Vagina (tissue), 2 donors: ENCODE measurements around the gene VMP1. TPM values are rescaled to one million over a fixed set of nuclear protein-coding genes. Genes with fewer than 3 reads are reported as not detected.
"Not testable (repeated sequence)": the region's sequence is repeated elsewhere in the genome, so short reads cannot be mapped to it uniquely, and the experiment has no call there.

Source experiments
- DNase-seq, 2 donors: peaks; one replicate each; pipeline ENCODE4 v3.0.0-alpha.2; 2017; ENCODE audit errors: extremely low spot score in 2 of 2
- H3K27ac ChIP-seq: fragments of 200-600 bp; sonication (generic); one replicate; pipeline ENCODE4 v1.5.1; 2019
- H3K27me3 ChIP-seq: fragments of 200-600 bp; sonication (generic); one replicate; pipeline ENCODE4 v1.5.1; 2019
- H3K36me3 ChIP-seq, 2 donors: fragments of 200-600 bp; sonication (generic); one replicate each; pipeline ENCODE4 v1.5.1; 2017 to 2019
- H3K4me1 ChIP-seq: fragments of 200-600 bp; sonication (generic); one replicate; pipeline ENCODE4 v1.5.1; 2019
- H3K4me3 ChIP-seq, 2 donors: fragments of 200-600 bp; sonication (generic); 1 replicate in 1 of 2; 2 replicates in 1 of 2; pipeline ENCODE4 v1.5.1; 2016 to 2019
- H3K9me3 ChIP-seq: fragments of 200-600 bp; sonication (generic); one replicate; pipeline ENCODE4 v1.5.1; 2019
- CTCF ChIP-seq, 3 experiments: fragments of 450-650 bp in 2 of 3; fragments of 200-600 bp in 1 of 3; sonication (generic) in 1 of 3; IDR thresholded peaks; one replicate each; pipeline ENCODE4 v1.5.1; 2017 to 2019; ENCODE audit warnings: antibody characterized with exemption in 3 of 3, mild to moderate bottlenecking in 2 of 3, moderate library complexity in 2 of 3
- POLR2A ChIP-seq, 2 donors: fragments of 450-650 bp; IDR thresholded peaks; one replicate each; pipeline ENCODE4 v1.6.1; 2017; ENCODE audit warnings: antibody characterized with exemption in 2 of 2, mild to moderate bottlenecking in 2 of 2, moderate library complexity in 2 of 2
- POLR2AphosphoS5 ChIP-seq, 2 donors: sonication (generic); formaldehyde crosslinking; IDR thresholded peaks; one replicate each; pipeline ENCODE4 v1.9.0; 2017; ENCODE audit warnings: antibody characterized with exemption in 2 of 2, mild to moderate bottlenecking in 2 of 2, low read depth in 1 of 2; ENCODE audit not compliant: insufficient read depth in 1 of 2
- intact Hi-C: fragments of 100-400 bp; cut with DNase I; formaldehyde crosslinking; loops from one replicate; pipeline ENCODE4 v1.15.1; 2023
- total RNA-seq: library from RNA; depleted of rRNA; stranded (reverse); fragments of >200 nt; gene quantifications from one replicate; pipeline ENCODE4 v1.2.3, GENCODE V29; 2016

The VMP1 gene
- total RNA-seq, 1 donor from 2014 or later = 380 TPM

DNA sequence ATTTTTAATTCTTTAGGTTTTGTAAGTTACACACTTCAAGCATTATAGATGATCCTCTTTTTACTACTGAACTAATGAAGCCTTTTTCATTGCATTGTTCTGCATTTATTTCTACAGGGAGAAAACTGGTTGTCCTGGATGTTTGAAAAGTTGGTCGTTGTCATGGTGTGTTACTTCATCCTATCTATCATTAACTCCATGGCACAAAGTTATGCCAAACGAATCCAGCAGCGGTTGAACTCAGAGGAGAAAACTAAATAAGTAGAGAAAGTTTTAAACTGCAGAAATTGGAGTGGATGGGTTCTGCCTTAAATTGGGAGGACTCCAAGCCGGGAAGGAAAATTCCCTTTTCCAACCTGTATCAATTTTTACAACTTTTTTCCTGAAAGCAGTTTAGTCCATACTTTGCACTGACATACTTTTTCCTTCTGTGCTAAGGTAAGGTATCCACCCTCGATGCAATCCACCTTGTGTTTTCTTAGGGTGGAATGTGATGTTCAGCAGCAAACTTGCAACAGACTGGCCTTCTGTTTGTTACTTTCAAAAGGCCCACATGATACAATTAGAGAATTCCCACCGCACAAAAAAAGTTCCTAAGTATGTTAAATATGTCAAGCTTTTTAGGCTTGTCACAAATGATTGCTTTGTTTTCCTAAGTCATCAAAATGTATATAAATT lies 132.3 kb downstream of the VMP1 start:
- peak overlapping the region; percentile 64 to 80 for H3K4me3 ChIP-seq
- peak in 1 of 2 donors; percentile 4 for TF ChIP-seq POLR2AphosphoS5 (IDR thresholded peaks at IDR 0.05; ENCODE audit: insufficient read depth in 1 of 2, low read depth in 1 of 2)
- no peak for TF ChIP-seq POLR2A (IDR thresholded peaks at IDR 0.05)
- TF ChIP-seq CTCF (IDR thresholded peaks at IDR 0.05) = no peak
- intact Hi-C loops = loop anchor here (5.0 kb wide), 1 partner anchor 87 kb away; no protein-coding TSS in a partner anchor
- peak overlapping the region; percentile 99 for H3K27ac ChIP-seq
- DNase-seq = no peak
- peaks cover 0 to 14% of the 10 kb centered on the region in 2 donors for H3K36me3 ChIP-seq
- no peaks in the 10 kb centered on the region for H3K27me3 ChIP-seq
- peaks cover 52% of the 10 kb centered on the region for H3K4me1 ChIP-seq
- H3K9me3 ChIP-seq = no peaks in the 10 kb centered on the region

DNA sequence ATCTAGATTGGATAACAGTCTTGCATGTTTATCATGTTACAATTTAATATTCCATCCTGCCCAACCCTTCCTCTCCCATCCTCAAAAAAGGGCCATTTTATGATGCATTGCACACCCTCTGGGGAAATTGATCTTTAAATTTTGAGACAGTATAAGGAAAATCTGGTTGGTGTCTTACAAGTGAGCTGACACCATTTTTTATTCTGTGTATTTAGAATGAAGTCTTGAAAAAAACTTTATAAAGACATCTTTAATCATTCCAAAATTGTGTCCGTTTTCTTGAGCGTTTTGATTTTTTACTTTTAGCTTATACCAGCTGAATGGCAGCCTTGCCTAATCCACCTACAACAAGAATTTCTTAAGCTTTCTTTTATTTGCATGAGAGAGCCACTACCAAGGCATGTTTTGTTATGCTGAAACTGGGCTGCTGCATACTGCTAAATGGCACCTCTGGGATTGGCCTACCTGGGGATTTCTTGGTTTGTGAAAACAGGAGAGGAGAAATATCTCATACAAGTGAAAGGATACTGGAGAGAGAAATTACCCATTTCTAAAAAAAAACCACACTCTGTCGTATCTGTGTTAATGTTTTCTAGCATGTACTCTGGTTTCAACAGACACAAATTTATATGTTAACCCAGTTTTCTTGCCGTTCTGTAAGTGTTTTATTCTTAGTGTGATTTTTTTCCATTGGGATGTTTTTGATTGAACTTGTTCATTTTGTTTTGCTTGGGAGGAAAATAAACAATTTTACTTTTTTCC lies 133.1 kb downstream of the VMP1 start:
- peaks cover 59% of the 10 kb centered on the region for H3K4me1 ChIP-seq
- H3K36me3 ChIP-seq = peaks cover 0 to 14% of the 10 kb centered on the region in 2 donors
- peak overlapping the region; percentile 64 to 80 for H3K4me3 ChIP-seq
- no peaks in the 10 kb centered on the region for H3K27me3 ChIP-seq
- TF ChIP-seq POLR2AphosphoS5 (IDR thresholded peaks at IDR 0.05; ENCODE audit: insufficient read depth in 1 of 2, low read depth in 1 of 2) (no peak), POLR2A (IDR thresholded peaks at IDR 0.05) (no peak), CTCF (IDR thresholded peaks at IDR 0.05) (no peak)
- DNase-seq = no peak
- intact Hi-C loops = loop anchor here (5.0 kb wide), 1 partner anchor 88 kb away; no protein-coding TSS in a partner anchor
- H3K27ac ChIP-seq = peak overlapping the region; percentile 99
- no peaks in the 10 kb centered on the region for H3K9me3 ChIP-seq

DNA sequence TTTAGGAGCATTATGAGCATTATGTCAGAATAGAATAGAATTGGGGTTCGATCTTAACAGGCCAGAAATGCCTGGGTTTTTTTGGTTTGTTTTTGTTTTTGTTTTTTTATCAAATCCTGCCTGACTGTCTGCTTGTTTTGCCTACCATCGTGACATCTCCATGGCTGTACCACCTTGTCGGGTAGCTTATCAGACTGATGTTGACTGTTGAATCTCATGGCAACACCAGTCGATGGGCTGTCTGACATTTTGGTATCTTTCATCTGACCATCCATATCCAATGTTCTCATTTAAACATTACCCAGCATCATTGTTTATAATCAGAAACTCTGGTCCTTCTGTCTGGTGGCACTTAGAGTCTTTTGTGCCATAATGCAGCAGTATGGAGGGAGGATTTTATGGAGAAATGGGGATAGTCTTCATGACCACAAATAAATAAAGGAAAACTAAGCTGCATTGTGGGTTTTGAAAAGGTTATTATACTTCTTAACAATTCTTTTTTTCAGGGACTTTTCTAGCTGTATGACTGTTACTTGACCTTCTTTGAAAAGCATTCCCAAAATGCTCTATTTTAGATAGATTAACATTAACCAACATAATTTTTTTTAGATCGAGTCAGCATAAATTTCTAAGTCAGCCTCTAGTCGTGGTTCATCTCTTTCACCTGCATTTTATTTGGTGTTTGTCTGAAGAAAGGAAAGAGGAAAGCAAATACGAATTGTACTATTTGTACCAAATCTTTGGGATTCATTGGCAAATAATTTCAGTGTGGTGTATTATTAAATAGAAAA lies 133.8 kb downstream of the VMP1 start:
- Histone ChIP-seq H3K27ac (peak overlapping the region; percentile 99), H3K4me3 (peak overlapping the region; percentile 64 to 80), H3K4me1 (peaks cover 65% of the 10 kb centered on the region), H3K36me3 (peaks cover 0 to 14% of the 10 kb centered on the region in 2 donors)
- intact Hi-C loops = loop anchor here (5.0 kb wide), 1 partner anchor 89 kb away; no protein-coding TSS in a partner anchor
- H3K27me3 ChIP-seq, DNase-seq, H3K9me3 ChIP-seq: not testable (repeated sequence)

GRCh38 chr17:59841882-59842263 lies 134.4 kb downstream of the VMP1 start:
- not testable (repeated sequence) for DNase-seq, H3K9me3 ChIP-seq, H3K27me3 ChIP-seq
- H3K4me1 ChIP-seq = peaks cover 63% of the 10 kb centered on the region
- intact Hi-C loops = loop anchor here (5.0 kb wide), 1 partner anchor 90 kb away; no protein-coding TSS in a partner anchor
- H3K4me3 ChIP-seq = peak overlapping the region; percentile 64 to 80
- peaks cover 0 to 14% of the 10 kb centered on the region in 2 donors for H3K36me3 ChIP-seq
- H3K27ac ChIP-seq = peak overlapping the region; percentile 99

- Histone ChIP-seq H3K9me3 (no peaks in the 10 kb centered on the region), H3K27me3 (no peaks in the 10 kb centered on the region), H3K27ac (peak overlapping the region; percentile 99), H3K4me1 (peaks cover 70% of the 10 kb centered on the region), H3K36me3 (peaks cover 0 to 14% of the 10 kb centered on the region in 2 donors), H3K4me3 (no peak overlapping the region)
- no peak for DNase-seq
- TF ChIP-seq POLR2A (IDR thresholded peaks at IDR 0.05) (no peak), POLR2AphosphoS5 (IDR thresholded peaks at IDR 0.05; ENCODE audit: insufficient read depth in 1 of 2, low read depth in 1 of 2) (peak in 1 of 2 donors; percentile 52), CTCF (IDR thresholded peaks at IDR 0.05) (no peak)
- intact Hi-C loops = loop anchor here (5.0 kb wide), 1 partner anchor 91 kb away; no protein-coding TSS in a partner anchor
Measured at GRCh38 chr17:59842901-59843652, 135.6 kb downstream of the VMP1 start.
